HT1080 (cell line): Measurements from ENCODE around the gene KIAA1671. TPM values are rescaled to one million over a fixed set of nuclear protein-coding genes. Genes with fewer than 3 reads are reported as not detected.
A peak's percentile ranks its signal among the peaks of the same experiment; 100 is the strongest.
"Not testable (repeated sequence)": the region's sequence is repeated elsewhere in the genome, so short reads cannot be mapped to it uniquely, and the experiment has no call there.

ENCODE experiments used
- DNase-seq: peaks from one replicate; pipeline ENCODE4 v3.0.0-alpha.2; 2015; ENCODE audit warnings: low read depth
- polyA plus RNA-seq, 2 experiments: library from polyadenylated mRNA; depleted of rRNA; stranded (reverse); fragments of >200 nt; gene quantifications; 2 replicates each; pipeline ENCODE4 v1.2.3, GENCODE V29; 2015
- total RNA-seq: library from RNA; depleted of rRNA; stranded (reverse); fragments of >200 nt; shearing (Covaris generic); gene quantifications from 2 replicates; pipeline ENCODE4 v1.2.3, GENCODE V29; 2014; rRNA removed

The KIAA1671 gene
- 9.8 and 12.8 TPM in 2 replicates for total RNA-seq
- polyA plus RNA-seq (2015; cell fraction: cytosol; rRNA removed): 6.9 and 7.1 TPM in 2 replicates
- 50.6 and 62.4 TPM in 2 replicates for polyA plus RNA-seq (2015; cell fraction: nucleus; rRNA removed)

GRCh38 chr22:24951942-24952836 lies at the start of gene KIAA1671:
KIAA1671 (plus strand) TSS chr22:24952716; CDS start chr22:25028000, 75,284 bp downstream.
- peak; percentile 72 for DNase-seq

DNA sequence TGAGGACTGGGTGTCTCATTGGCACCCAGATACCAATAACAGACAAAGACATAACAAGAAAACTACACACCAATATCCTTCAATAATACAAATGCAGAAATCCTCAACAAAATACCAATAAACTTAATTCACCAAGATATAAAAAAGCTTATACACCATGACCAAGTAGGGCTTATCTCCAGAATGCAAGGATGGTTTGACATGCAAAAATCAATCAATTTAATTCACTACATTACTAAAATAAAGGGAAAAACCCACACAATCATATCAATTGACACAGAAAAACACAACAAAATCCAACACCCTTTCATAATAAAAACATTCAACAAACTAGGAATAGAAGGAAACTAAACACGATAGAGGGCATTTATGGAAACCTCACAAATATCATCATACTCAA lies 46.6 kb upstream of the KIAA1671 start:
- no peak for DNase-seq

- DNase-seq: not testable (repeated sequence)
Observed at GRCh38 chr22:24907101-24907500, 45.4 kb upstream of the KIAA1671 start.

GRCh38 chr22:24920029-24920428 lies 32.5 kb upstream of the KIAA1671 start:
- DNase-seq: no peak

GRCh38 chr22:24925586-24926427 lies 26.7 kb upstream of the KIAA1671 start:
- DNase-seq: no peak

- no peak for DNase-seq
Observed at GRCh38 chr22:24926428-24926725, 26.1 kb upstream of the KIAA1671 start.

GRCh38 chr22:24926849-24927579 lies 25.5 kb upstream of the KIAA1671 start:
- DNase-seq: no peak

GRCh38 chr22:24928322-24928721 lies 24.2 kb upstream of the KIAA1671 start:
- DNase-seq: no peak

DNA sequence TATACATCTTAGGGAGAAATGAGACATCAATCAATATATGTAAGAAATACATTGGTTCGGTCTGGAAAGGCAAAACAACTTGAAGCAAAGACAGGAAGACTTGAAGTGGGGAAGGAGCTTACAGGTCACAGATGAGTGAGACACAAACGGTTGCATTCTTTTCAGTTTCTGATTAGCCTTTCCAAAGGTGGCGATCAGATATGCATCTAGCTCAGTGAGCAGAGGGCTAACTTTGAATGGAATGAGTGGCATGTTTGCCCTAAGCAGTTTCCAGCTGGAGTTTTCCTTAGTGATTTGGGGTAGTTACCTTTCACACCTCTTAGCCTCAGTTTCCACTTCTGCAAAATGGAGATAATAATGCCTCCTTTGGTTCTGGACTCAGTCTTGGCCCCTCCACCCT lies 21.8 kb upstream of the KIAA1671 start:
- no peak for DNase-seq

DNA sequence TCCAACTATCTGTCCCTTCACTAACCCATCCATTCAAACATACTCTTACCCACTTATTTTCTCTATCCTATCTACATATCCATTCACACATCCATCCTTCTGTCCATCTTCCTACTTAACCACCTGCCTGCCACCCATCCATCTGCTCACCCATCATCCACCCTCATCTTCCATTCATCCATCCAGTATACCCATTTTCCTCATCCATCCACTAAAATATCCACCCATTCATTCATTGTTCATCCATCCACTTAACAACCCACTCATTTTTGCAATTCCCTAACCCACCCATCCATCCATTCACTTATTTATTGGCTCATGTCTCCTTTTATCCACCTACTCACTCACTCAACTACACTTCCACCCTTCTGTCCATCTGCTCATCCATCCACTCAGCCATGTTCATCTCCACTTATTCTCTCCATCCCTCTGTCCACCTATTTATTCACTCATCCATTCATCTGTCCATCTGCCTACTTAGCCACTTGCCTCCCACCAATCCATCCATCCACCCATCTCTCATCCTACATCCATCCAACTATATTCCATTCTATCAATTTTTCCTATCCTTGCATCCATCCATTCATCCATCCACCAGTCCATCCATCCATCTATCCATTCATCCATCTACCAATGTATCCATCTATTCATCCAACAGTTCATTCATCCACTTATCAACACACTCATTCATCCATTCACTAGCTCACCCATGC lies 16.6 kb upstream of the KIAA1671 start:
- DNase-seq: no peak

GRCh38 chr22:24937114-24937513 lies 15.4 kb upstream of the KIAA1671 start:
- DNase-seq: peak; percentile 42

- peak; percentile 38 for DNase-seq
Observed at GRCh38 chr22:24938741-24939341, 13.7 kb upstream of the KIAA1671 start.

DNA sequence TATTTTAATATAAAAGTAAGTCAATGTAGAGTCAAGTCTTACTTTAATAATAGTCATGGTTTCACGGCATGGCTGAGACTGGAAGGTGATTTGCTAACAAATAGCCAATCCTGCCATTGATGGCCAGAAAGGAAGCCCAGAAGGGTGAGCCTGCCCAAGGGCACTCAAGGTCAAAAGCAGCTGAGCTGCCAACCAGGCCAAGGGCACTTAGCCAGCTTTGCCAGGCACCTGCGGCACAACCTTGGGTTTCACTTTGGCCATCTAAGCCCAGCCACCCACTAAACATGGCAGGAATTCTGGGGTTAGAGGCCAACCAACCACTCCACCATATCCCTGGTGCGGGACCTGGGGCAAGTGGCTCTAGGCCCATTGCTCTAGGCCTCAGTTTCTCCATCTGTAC lies 10.2 kb upstream of the KIAA1671 start:
- no peak for DNase-seq

DNA sequence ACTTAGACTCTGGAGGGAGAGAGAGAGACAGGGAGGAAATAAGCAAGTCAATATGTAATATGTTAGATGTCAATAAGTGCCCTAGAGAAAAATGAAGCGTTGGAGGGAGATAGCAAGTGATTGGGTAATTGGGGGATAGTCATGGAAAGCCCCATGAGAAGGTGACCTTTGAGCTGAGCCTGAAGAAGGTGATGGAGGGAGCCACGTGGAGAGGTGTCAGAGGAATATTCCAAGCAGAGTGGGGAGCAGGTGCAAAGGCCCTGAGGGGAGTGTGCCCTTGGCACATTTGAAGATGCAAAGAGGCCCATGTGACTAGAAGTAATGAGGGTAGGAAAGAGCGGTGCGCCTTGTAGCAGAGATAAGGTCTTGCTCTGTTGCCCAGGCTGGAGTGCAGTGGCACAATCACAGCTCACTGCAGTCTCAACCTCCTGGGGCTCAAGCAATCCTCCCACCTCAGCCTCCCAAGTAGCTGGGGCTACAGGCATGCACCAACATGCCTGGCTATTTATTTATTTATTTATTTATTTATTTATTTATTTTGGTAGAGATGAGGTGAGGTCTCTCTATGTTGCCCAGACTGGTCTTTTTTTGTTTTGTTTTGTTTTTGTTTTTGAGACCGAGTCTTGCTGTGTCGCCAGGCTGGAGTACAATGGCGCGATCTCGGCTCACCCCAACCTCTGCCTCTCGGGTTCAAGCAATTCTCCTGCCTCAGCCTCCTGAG lies 8.1 kb upstream of the KIAA1671 start:
- no peak for DNase-seq

DNA sequence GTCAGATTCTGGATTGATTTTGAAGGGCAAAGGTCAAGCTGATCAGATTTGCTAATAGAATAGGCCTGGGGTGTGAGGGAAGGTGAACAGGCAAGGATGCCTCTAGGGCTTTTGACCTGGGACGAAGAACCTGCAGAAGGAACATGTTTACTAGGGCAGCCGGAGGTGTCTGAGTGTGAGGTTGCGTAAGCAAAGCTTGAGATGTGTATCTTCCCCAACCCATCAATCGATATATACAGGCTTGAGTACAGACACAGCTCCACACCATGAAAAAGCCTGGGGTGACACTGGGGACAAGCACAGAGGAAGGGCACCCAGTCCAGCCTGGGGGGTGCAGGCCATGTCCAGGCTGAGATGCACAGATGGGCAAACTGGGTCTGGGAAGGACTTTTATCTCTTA lies 7.1 kb upstream of the KIAA1671 start:
- DNase-seq: no peak

DNA sequence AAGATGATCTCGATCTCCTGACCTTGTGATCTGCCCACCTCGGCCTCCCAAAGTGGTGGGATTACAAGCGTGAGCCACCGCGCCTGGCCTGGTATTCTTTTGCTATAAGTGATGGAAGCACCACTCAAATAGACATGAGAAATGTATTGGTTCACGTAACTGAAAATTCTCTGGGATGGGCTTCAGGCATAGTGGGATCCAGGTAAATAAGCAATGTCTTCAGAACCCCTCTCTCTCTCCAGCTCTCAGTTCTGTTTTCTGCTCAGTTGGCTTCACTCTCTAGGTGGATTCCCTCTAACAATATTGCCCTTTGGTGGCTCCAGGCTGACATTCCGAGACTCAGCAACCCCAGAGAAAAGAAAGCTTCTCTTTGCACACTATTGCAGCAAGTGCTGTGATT lies 5.1 kb upstream of the KIAA1671 start:
- no peak for DNase-seq

- no peak for DNase-seq
Observed at GRCh38 chr22:24947881-24948280, 4.6 kb upstream of the KIAA1671 start.

GRCh38 chr22:24948356-24949202 lies 3.9 kb upstream of the KIAA1671 start:
- no peak for DNase-seq
